ENCODE data around the gene ALDH2.
"Not testable (repeated sequence)": the region's sequence is repeated elsewhere in the genome, so short reads cannot be mapped to it uniquely, and the experiment has no call there.

Gene ALDH2

DNA sequence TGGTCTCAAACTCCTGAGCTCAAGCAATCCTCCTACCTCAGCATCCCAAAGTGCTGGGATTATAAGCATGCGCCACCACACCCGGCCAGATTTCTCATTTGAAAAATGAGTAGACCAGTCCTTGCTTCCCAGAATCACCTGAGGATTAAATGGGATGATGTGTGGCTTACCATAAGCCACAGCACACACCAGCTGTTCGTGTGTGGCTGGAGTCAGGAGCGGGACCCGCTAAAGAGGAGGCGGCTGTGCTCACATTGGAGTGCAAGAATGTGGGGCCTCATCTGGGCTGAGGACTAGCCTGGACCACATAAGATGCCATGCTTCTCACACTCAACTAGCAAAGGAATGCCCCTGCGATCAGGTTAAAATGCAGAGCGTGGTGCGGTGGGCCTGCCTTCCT lies 6.7 kb upstream of the ALDH2 start:
- DNase-seq: no peak

- DNase-seq: no peak
Measured at GRCh38 chr12:111761099-111761498, 5.6 kb upstream of the ALDH2 start.

DNA sequence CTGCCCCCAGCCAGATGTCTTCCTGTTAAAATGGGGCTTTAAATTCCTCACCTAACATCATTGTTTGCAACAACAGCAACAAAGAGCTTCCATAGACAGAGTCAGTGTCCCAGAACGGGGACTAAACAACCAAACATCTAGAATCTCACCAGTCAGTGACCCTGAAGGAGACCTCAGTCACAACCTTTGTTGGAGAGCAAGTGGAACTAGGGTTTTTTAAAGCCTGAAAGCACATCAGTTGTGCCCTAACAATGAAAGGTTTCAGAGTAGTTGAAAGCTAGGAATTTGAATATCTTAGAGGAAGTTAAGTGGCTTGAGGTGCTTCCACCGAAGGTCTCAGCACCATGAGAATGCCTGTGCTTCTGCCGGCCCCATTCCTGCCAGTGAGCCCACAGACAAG lies 5.0 kb upstream of the ALDH2 start:
- no peak for DNase-seq

DNA sequence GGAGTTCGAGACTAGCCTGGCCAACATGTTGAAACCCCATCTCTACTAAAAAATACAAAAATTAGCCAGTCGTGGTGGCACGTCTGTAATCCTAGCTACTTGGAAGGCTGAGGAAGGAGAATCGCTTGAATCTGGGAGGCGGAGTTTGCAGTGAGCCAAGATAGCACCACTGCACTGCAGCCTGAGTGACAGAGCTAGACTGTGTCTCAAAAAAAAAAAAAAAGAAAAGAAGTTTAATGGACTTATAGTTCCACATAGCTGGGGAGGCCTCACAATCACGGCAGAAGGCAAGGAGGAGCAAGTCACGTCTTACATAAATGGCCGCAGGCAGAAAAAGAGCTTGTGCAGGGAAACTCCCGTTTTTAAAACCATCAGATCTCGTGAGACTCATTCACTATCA lies 3.2 kb upstream of the ALDH2 start:
- DNase-seq: not testable (repeated sequence)

DNA sequence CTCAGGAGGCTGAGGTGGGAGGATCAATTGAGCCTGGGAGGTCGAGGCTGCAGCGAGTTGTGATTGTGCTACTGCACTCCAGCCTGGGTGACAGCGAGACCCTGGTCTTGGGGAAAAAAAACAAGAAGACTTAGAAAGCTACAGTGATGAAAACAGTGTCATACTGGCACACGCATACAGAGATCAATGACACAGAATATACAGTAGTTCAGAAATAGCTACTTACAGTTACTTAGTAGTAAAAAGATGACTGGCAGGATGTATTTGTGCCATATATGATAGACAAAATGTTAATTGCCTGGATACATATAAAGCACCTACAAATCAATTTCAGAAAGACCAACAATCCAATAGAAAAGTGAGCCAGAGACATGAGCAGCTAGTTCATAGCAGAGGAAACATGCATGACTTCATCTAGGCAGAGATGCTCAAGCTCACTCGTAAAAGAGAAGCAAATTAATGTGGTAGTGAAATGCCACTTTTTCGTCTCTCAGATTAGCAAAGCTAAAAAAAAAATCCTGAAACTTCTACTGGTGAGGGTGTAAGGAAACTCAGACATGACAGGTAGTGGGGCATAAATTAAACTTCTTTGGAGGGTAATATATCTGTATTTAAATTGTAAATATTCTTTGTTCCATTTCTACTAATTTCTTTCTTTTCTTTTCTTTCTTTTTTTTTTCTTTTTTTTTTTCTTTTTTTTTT lies 2.5 kb upstream of the ALDH2 start:
- no peak for DNase-seq

- no peak for DNase-seq
Measured at GRCh38 chr12:111767362-111768158, 827 bp downstream of the ALDH2 start.

DNA sequence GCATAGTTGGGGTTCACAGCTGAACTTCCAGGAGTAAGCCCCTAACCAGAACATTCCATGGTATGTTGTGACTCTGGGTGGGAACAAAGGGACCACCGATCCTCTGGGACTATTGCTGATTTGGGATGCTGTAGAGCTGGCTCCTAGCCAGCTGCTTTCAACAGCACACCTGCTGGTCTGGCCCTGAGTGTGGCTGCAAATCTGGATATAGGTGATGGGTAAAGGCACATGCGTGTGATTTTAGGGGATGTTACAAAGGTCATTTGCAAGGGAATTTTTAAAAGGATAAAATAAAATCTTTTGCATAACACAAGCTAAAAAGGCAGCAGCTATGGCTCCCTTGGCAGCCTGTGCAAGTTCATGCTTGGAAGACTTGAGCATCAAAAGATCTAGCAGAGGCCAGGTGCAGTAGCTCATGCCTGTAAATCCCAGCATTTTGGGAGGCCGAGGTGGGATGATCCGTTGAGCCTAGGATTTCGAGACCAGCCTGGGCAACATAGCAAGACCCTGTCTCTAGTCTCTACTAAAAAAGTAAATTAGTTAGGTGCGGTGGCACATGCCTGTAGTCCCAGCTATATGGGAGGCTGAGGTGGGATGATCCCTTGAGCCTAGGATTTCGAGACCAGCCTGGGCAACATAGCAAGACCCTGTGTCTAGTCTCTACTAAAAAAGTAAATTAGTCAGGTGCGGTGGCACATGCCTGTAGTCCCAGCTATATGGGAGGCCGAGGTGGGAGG lies 1.6 kb downstream of the ALDH2 start:
- no peak for DNase-seq

DNA sequence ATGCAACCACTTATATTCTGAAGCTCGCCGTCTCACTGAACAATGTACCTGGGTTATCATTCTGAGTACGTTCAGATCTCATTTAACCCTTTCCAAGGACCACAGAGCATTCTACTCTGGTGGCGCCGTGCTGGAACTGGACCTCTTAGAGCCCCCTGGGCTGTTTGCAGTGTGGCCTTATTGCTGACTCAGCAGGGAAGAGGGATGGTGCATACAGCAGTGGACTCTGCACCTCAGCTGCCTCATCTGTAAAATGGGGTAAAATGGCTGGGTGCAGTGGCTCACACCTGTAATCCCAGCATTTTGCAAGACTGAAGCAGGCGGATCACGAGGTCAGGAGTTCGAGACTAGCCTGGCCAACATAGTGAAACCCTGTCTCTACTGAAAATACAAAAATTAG lies 2.9 kb downstream of the ALDH2 start:
- no peak for DNase-seq

DNA sequence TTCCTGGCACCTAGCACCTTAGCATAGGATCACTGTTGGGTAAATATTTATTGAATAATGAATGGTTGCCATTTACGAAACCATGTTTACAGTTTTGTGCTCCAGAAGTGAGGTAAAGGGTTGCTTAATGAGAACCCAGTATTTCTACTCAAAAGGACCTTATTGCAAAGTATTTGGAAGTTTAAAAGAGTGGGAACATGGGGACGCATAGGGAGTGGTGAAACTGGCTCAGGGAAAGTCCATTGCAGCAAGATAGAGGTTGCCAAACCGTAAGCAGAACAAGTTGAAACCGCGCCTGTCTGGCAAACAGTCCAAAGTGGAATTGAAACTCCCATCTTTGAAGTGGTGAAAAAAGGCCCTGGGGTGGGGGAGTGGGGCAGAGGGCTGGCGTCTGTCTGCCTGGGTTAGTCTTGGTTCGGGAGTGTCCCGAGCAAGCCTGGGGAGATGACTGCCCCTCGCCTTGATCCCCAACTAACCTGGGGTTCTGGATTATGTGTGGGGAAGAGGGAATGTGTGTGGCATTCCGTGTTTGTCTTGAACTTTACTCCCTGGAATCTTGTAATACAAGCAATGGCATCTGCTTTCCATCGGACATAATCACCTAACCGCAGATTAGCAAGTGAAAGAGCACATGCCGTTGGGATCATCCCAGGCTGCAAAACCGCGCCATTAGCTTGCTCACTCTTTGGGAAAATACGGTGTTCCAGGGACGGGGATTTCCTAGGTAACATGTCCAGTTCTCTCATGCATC lies 7.2 kb downstream of the ALDH2 start:
- no peak for DNase-seq

- DNase-seq: no peak
Measured at GRCh38 chr12:111775205-111776193, 8.8 kb downstream of the ALDH2 start.

- no peak for DNase-seq
Measured at GRCh38 chr12:111776836-111777344, 10.2 kb downstream of the ALDH2 start.

GRCh38 chr12:111777345-111778045 lies 10.8 kb downstream of the ALDH2 start:
- no peak for DNase-seq

GRCh38 chr12:111780166-111780565 lies 13.4 kb downstream of the ALDH2 start:
- no peak for DNase-seq

GRCh38 chr12:111780615-111781014 lies 13.9 kb downstream of the ALDH2 start:
- no peak for DNase-seq

GRCh38 chr12:111781085-111781658 lies 14.4 kb downstream of the ALDH2 start:
- no peak for DNase-seq

DNA sequence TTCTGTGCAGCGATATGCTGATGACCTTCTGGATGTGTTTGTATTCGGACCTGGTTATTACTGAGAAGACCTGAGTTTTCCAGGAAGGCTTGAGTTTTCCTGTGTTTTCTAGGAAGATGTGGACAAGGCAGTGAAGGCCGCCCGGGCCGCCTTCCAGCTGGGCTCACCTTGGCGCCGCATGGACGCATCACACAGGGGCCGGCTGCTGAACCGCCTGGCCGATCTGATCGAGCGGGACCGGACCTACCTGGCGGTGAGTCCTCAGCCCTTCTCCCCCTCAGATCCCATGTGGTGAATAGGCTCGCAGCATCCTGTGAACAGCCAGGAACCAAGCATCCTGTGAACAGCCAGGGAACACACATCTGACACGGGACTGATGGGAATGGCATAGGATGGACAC lies 16.3 kb downstream of the ALDH2 start:
- no peak for DNase-seq

- DNase-seq: no peak
Measured at GRCh38 chr12:111784953-111785352, 18.2 kb downstream of the ALDH2 start.

DNA sequence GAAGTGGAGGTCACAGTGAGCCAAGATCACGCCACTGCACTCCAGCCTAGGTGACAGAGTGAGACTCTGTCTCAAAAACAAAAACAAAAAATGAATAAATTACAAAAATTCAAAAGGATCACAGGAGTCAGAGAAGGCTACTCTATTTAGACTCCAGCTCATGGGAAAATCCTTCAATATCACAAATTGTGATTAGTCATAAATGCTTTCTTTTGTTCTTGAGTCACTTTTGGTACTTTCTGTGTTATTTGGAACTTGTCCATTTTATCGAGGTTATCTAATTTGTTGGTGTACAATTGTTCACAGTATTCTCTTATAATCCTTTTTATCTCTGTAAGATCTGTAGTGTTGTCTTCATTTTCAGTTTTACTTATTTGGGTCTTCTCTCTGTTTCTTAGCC lies 18.9 kb downstream of the ALDH2 start:
- no peak for DNase-seq

DNA sequence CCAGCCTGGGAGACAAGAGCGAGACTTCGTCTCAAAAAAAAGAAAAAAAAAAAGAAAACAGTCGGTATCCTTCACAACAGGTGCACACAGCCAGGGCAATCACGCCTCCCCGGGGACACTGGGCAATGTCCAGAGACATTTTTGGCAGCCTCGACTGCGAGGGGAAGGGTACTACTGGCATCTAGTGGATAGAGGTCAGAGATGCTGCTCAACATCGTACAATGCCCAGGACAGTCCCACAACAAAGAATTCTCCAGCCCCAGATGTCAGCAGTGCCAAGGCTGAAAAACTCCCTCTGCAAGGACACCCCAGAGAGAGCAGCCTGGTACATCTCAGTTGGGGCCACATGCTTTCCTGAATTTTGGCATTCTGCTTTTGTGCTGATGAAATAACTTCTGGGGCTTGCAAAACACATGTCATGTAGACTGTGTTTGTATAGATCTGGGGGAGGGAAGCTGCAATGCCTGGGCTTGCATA lies 21.5 kb downstream of the ALDH2 start:
- DNase-seq: no peak

GRCh38 chr12:111789779-111790178 lies 23.0 kb downstream of the ALDH2 start:
- DNase-seq: no peak

Data from activated T-cell treated with anti-CD3 and anti-CD28 coated beads, Interleukin-2, amount 50 U/mL, for 1 hour (primary cell).